ENCODE measurements around the gene ZNF525. TPM values are rescaled to one million over a fixed set of nuclear protein-coding genes. Genes with fewer than 3 reads are reported as not detected.
A peak's percentile ranks its signal among the peaks of the same experiment; 100 is the strongest.
"Not testable (repeated sequence)": the region's sequence is repeated elsewhere in the genome, so short reads cannot be mapped to it uniquely, and the experiment has no call there.

ZNF525 gene
- total RNA-seq, 1 experiment from 2014 or later: 23.4 TPM

DNA sequence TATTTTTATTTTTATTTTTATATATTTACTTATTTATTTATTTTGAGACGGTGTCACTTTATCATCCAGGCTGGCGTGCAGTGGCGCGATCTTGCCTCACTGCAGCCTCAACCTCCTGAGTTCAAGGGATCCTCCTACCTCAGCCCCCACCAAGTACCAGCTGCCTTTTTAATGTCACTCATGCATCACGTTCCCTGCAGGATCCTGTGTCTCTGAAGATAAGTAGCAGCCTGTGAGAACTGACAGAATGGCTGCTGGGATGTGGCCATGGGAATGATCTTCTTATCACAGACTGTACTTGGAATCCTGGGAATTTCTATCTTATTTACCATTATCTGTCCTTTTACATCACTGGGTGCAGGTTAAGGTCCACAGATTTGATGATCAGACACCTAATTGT lies 57.0 kb downstream of the ZNF525 start:
- BruUV-seq (replicated peaks): no TSS peak
- Histone ChIP-seq H3K36me3 (ENCODE audit: control insufficient read depth, insufficient read depth, low read length) (no peaks in the 10 kb centered on the region), H3K27ac (ENCODE audit: low read length) (no peak overlapping the region), H3K9me3 (ENCODE audit: control insufficient read depth, insufficient read depth, low read depth, low read length) (no peaks in the 10 kb centered on the region), H3K4me3 (ENCODE audit: low read depth in 2 of 2, low read length in 2 of 2) (no peak overlapping the region), H3K4me1 (ENCODE audit: control insufficient read depth, insufficient read depth, low read length) (no peaks in the 10 kb centered on the region), H3K27me3 (ENCODE audit: control insufficient read depth, insufficient read depth, low read length) (no peaks in the 10 kb centered on the region)
- no peak for ATAC-seq
- POLR2A ChIA-PET: no interaction called here
- intact Hi-C loops (cut with micrococcal nuclease; ENCODE audit: unreplicated experiment): no loop called here
- TF ChIP-seq POLR2AphosphoS5 (IDR thresholded peaks at IDR 0.05; ENCODE audit: low read depth, low read length): no peak
- TF ChIP-seq TCF7L2 (IDR thresholded peaks at IDR 0.05; ENCODE audit: low read depth, low read length): no peak
- no peak for TF ChIP-seq SIN3A (IDR thresholded peaks at IDR 0.05; ENCODE audit: borderline replicate concordance, insufficient read depth, low read depth, low read length)
- TF ChIP-seq, protein P1, sequence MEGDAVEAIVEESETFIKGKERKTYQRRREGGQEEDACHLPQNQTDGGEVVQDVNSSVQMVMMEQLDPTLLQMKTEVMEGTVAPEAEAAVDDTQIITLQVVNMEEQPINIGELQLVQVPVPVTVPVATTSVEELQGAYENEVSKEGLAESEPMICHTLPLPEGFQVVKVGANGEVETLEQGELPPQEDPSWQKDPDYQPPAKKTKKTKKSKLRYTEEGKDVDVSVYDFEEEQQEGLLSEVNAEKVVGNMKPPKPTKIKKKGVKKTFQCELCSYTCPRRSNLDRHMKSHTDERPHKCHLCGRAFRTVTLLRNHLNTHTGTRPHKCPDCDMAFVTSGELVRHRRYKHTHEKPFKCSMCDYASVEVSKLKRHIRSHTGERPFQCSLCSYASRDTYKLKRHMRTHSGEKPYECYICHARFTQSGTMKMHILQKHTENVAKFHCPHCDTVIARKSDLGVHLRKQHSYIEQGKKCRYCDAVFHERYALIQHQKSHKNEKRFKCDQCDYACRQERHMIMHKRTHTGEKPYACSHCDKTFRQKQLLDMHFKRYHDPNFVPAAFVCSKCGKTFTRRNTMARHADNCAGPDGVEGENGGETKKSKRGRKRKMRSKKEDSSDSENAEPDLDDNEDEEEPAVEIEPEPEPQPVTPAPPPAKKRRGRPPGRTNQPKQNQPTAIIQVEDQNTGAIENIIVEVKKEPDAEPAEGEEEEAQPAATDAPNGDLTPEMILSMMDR (IDR thresholded peaks at IDR 0.05): no peak
- TF ChIP-seq, protein P2, sequence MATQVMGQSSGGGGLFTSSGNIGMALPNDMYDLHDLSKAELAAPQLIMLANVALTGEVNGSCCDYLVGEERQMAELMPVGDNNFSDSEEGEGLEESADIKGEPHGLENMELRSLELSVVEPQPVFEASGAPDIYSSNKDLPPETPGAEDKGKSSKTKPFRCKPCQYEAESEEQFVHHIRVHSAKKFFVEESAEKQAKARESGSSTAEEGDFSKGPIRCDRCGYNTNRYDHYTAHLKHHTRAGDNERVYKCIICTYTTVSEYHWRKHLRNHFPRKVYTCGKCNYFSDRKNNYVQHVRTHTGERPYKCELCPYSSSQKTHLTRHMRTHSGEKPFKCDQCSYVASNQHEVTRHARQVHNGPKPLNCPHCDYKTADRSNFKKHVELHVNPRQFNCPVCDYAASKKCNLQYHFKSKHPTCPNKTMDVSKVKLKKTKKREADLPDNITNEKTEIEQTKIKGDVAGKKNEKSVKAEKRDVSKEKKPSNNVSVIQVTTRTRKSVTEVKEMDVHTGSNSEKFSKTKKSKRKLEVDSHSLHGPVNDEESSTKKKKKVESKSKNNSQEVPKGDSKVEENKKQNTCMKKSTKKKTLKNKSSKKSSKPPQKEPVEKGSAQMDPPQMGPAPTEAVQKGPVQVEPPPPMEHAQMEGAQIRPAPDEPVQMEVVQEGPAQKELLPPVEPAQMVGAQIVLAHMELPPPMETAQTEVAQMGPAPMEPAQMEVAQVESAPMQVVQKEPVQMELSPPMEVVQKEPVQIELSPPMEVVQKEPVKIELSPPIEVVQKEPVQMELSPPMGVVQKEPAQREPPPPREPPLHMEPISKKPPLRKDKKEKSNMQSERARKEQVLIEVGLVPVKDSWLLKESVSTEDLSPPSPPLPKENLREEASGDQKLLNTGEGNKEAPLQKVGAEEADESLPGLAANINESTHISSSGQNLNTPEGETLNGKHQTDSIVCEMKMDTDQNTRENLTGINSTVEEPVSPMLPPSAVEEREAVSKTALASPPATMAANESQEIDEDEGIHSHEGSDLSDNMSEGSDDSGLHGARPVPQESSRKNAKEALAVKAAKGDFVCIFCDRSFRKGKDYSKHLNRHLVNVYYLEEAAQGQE (IDR thresholded peaks at IDR 0.05; ENCODE audit: insufficient read depth in 1 of 2, low read depth in 2 of 2, low read length in 1 of 2): no peak
- no peak for DNase-seq (ENCODE audit: low read depth, low spot score)
- CTCF ChIA-PET: no interaction called here
- in situ Hi-C loops (cut with HindIII; ENCODE audit: low pct_unique_long_range_greater_than_20kb, low sequenced_read_pairs): no loop called here

DNA sequence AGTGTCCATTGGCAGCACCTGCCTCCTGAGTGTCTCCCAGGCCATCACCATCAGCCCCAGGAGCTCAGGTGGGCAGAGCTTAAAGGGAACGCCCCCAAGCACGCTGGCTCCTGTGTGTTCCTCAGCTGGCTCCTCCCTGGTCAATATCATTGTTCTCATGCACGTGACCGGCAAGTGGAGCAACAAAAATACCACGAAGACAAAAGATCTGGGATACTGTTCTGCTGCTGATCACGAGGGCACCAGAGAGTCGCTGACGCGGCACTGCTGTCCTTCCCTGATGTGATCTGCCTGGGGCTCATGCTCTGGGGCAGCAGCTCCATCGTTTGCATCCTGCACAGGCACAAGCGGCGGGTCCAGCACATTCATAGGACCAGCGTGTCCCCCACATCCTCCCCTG lies 57.6 kb downstream of the ZNF525 start:
- in situ Hi-C loops (cut with HindIII; ENCODE audit: low pct_unique_long_range_greater_than_20kb, low sequenced_read_pairs); intact Hi-C loops (cut with micrococcal nuclease; ENCODE audit: unreplicated experiment); BruUV-seq (replicated peaks); CTCF ChIA-PET; H3K27ac ChIP-seq (ENCODE audit: low read length); H3K4me1 ChIP-seq (ENCODE audit: control insufficient read depth, insufficient read depth, low read length); H3K36me3 ChIP-seq (ENCODE audit: control insufficient read depth, insufficient read depth, low read length); H3K27me3 ChIP-seq (ENCODE audit: control insufficient read depth, insufficient read depth, low read length); DNase-seq (ENCODE audit: low read depth, low spot score); POLR2A ChIA-PET; H3K9me3 ChIP-seq (ENCODE audit: control insufficient read depth, insufficient read depth, low read depth, low read length): not testable (repeated sequence)
- peak overlapping the region in 1 of 2 experiments; percentile 19; a peak in 1 of 4 replicates for H3K4me3 ChIP-seq (ENCODE audit: low read depth in 2 of 2, low read length in 2 of 2)
- ATAC-seq: peak; percentile 69

DNA sequence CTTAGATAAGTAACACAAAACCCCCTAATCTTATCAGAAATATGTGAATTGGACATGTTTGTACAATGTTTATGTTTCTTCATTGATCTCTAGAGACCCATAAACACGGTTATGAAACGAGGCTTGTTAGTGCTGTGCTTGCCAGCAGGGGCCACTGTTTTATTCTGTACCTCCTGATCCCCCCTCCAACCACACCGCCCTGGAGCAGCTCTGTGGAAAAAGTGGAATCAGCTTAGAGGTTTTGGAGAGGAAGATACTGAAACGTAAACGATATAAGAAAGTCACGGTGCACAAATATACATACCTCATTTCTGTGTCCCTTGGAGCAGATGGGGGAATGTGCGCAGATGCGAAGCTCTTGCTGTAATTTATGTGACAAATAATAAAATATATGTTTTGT lies 58.2 kb downstream of the ZNF525 start:
- BruUV-seq (replicated peaks); H3K27ac ChIP-seq (ENCODE audit: low read length); H3K4me3 ChIP-seq (ENCODE audit: low read depth in 2 of 2, low read length in 2 of 2); H3K4me1 ChIP-seq (ENCODE audit: control insufficient read depth, insufficient read depth, low read length); in situ Hi-C loops (cut with HindIII; ENCODE audit: low pct_unique_long_range_greater_than_20kb, low sequenced_read_pairs); H3K9me3 ChIP-seq (ENCODE audit: control insufficient read depth, insufficient read depth, low read depth, low read length); DNase-seq (ENCODE audit: low read depth, low spot score); H3K36me3 ChIP-seq (ENCODE audit: control insufficient read depth, insufficient read depth, low read length); H3K27me3 ChIP-seq (ENCODE audit: control insufficient read depth, insufficient read depth, low read length); CTCF ChIA-PET; POLR2A ChIA-PET; intact Hi-C loops (cut with micrococcal nuclease; ENCODE audit: unreplicated experiment): not testable (repeated sequence)
- ATAC-seq: peak; percentile 84

All from Panc1 (cell line).